Measurements from ENCODE around the gene ABCC3.

Gene ABCC3

GRCh38 chr17:50649042-50649908, 14.6 kb downstream of the ABCC3 start:
- WGBS, 2 experiments (ENCODE audit: insufficient coverage in 2 of 2), result 98 to 100% methylated on average over 3 of the region's 7 CpGs
- no peaks in the 10 kb centered on the region for H3K9me3 ChIP-seq (ENCODE audit: control insufficient read depth, low read length)
- no peaks in the 10 kb centered on the region for H3K36me3 ChIP-seq (ENCODE audit: control insufficient read depth, insufficient read depth, low read length)
- H3K4me3 ChIP-seq (ENCODE audit: extremely low read depth, insufficient read depth, low read length, poor library complexity, severe bottlenecking), result no peak overlapping the region
- H3K4me1 ChIP-seq (ENCODE audit: control insufficient read depth, insufficient read depth, low read length, poor library complexity, severe bottlenecking), result no peaks in the 10 kb centered on the region
- no peak overlapping the region for H3K27ac ChIP-seq (ENCODE audit: low read depth, low read length, severe bottlenecking)

- WGBS, 2 experiments (ENCODE audit: insufficient coverage in 2 of 2), result no CpG with 5 or more reads among the region's 2 CpGs
- Histone ChIP-seq H3K9me3 (ENCODE audit: control insufficient read depth, low read length) (no peaks in the 10 kb centered on the region), H3K27ac (ENCODE audit: low read depth, low read length, severe bottlenecking) (no peak overlapping the region), H3K4me3 (ENCODE audit: extremely low read depth, insufficient read depth, low read length, poor library complexity, severe bottlenecking) (no peak overlapping the region), H3K36me3 (ENCODE audit: control insufficient read depth, insufficient read depth, low read length) (no peaks in the 10 kb centered on the region), H3K4me1 (ENCODE audit: control insufficient read depth, insufficient read depth, low read length, poor library complexity, severe bottlenecking) (no peaks in the 10 kb centered on the region)
Measured at GRCh38 chr17:50651661-50652060, 17.0 kb downstream of the ABCC3 start.

GRCh38 chr17:50653738-50654137, 19.1 kb downstream of the ABCC3 start:
- H3K4me3 ChIP-seq (ENCODE audit: extremely low read depth, insufficient read depth, low read length, poor library complexity, severe bottlenecking), result no peak overlapping the region
- H3K36me3 ChIP-seq (ENCODE audit: control insufficient read depth, insufficient read depth, low read length), result no peaks in the 10 kb centered on the region
- H3K27ac ChIP-seq (ENCODE audit: low read depth, low read length, severe bottlenecking), result no peak overlapping the region
- H3K4me1 ChIP-seq (ENCODE audit: control insufficient read depth, insufficient read depth, low read length, poor library complexity, severe bottlenecking), result no peaks in the 10 kb centered on the region
- WGBS, 2 experiments (ENCODE audit: insufficient coverage in 2 of 2), result 79 to 90% methylated on average over 2 of the region's 3 CpGs
- no peaks in the 10 kb centered on the region for H3K9me3 ChIP-seq (ENCODE audit: control insufficient read depth, low read length)

DNA sequence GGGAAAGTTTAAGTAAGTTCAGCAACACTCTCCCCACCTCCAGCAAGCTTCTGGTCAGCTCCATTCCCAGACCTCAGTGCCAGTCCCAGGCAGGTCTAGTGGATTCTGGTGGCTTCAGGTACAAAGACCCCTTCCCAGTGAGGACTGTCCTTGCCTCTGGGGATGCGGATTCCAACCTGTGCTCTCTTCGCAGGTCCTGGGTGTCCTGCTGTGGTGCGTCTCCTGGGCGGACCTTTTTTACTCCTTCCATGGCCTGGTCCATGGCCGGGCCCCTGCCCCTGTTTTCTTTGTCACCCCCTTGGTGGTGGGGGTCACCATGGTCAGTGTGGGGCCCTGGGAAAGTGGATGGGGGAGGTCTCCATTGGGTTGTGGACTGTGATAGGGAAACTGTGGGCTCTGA, 21.8 kb downstream of the ABCC3 start:
- WGBS, 2 experiments (ENCODE audit: insufficient coverage in 2 of 2), result 92 to 97% methylated on average over 3 to 5 of the region's 5 CpGs
- no peaks in the 10 kb centered on the region for H3K36me3 ChIP-seq (ENCODE audit: control insufficient read depth, insufficient read depth, low read length)
- no peak overlapping the region for H3K4me3 ChIP-seq (ENCODE audit: extremely low read depth, insufficient read depth, low read length, poor library complexity, severe bottlenecking)
- H3K9me3 ChIP-seq (ENCODE audit: control insufficient read depth, low read length), result no peaks in the 10 kb centered on the region
- no peak overlapping the region for H3K27ac ChIP-seq (ENCODE audit: low read depth, low read length, severe bottlenecking)
- peaks cover 17% of the 10 kb centered on the region for H3K4me1 ChIP-seq (ENCODE audit: control insufficient read depth, insufficient read depth, low read length, poor library complexity, severe bottlenecking)

GRCh38 chr17:50657054-50657453, 22.4 kb downstream of the ABCC3 start:
- peaks cover 23% of the 10 kb centered on the region for H3K4me1 ChIP-seq (ENCODE audit: control insufficient read depth, insufficient read depth, low read length, poor library complexity, severe bottlenecking)
- H3K36me3 ChIP-seq (ENCODE audit: control insufficient read depth, insufficient read depth, low read length), result no peaks in the 10 kb centered on the region
- 86% methylated on average over 3 of the region's 7 CpGs; no CpG with 5 or more reads in 1 of the 2 experiments for WGBS, 2 experiments (ENCODE audit: insufficient coverage in 2 of 2)
- no peaks in the 10 kb centered on the region for H3K9me3 ChIP-seq (ENCODE audit: control insufficient read depth, low read length)
- no peak overlapping the region for H3K4me3 ChIP-seq (ENCODE audit: extremely low read depth, insufficient read depth, low read length, poor library complexity, severe bottlenecking)
- no peak overlapping the region for H3K27ac ChIP-seq (ENCODE audit: low read depth, low read length, severe bottlenecking)

GRCh38 chr17:50657627-50658026, 22.9 kb downstream of the ABCC3 start:
- no peaks in the 10 kb centered on the region for H3K36me3 ChIP-seq (ENCODE audit: control insufficient read depth, insufficient read depth, low read length)
- no peak overlapping the region for H3K4me3 ChIP-seq (ENCODE audit: extremely low read depth, insufficient read depth, low read length, poor library complexity, severe bottlenecking)
- H3K9me3 ChIP-seq (ENCODE audit: control insufficient read depth, low read length), result no peaks in the 10 kb centered on the region
- 87 to 93% methylated on average over 5 to 6 of the region's 7 CpGs for WGBS, 2 experiments (ENCODE audit: insufficient coverage in 2 of 2)
- no peak overlapping the region for H3K27ac ChIP-seq (ENCODE audit: low read depth, low read length, severe bottlenecking)
- H3K4me1 ChIP-seq (ENCODE audit: control insufficient read depth, insufficient read depth, low read length, poor library complexity, severe bottlenecking), result peaks cover 27% of the 10 kb centered on the region

DNA sequence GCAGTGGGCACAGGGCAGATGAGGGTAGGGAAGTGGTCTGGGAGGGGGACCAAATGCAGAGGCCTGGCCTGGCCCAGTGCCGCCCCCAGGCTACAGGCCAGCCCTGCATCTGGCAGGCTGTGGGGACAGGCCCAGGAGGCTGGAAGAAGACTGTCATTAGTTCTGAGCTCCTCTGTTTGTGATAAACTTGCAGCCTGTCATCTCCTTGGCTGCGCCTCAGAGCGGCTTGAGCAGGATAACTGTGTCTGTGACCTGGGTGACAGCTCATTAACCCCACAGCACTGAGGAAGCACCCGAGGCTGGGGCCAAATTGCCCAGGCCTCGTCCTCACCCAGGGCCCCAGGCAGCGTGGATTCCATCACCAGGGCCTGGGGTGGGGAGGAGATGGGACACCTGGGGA, 23.9 kb downstream of the ABCC3 start:
- Histone ChIP-seq H3K27ac (ENCODE audit: low read depth, low read length, severe bottlenecking) (no peak overlapping the region), H3K36me3 (ENCODE audit: control insufficient read depth, insufficient read depth, low read length) (no peaks in the 10 kb centered on the region), H3K9me3 (ENCODE audit: control insufficient read depth, low read length) (no peaks in the 10 kb centered on the region), H3K4me1 (ENCODE audit: control insufficient read depth, insufficient read depth, low read length, poor library complexity, severe bottlenecking) (peaks cover 27% of the 10 kb centered on the region), H3K4me3 (ENCODE audit: extremely low read depth, insufficient read depth, low read length, poor library complexity, severe bottlenecking) (no peak overlapping the region)
- WGBS, 2 experiments (ENCODE audit: insufficient coverage in 2 of 2), result 82 to 94% methylated on average over 2 to 6 of the region's 6 CpGs

DNA sequence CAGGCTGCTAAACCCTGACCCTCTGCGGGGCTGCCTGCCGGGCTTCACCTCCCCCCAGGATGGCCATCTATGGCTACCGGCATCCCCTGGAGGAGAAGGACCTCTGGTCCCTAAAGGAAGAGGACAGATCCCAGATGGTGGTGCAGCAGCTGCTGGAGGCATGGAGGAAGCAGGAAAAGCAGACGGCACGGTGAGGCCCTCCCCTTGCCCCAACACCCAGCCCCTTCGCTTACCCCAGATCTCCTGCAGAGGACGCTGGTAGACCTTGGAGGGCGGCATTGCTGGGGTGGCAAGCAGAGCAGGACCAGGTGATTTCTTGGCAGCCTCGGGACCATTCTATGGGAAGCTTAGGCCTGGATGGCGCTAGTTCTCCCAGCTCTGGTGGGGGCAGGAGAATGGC, 24.5 kb downstream of the ABCC3 start:
- no peaks in the 10 kb centered on the region for H3K9me3 ChIP-seq (ENCODE audit: control insufficient read depth, low read length)
- WGBS, 2 experiments (ENCODE audit: insufficient coverage in 2 of 2), result 90 to 98% methylated on average over 8 of the region's 10 CpGs

GRCh38 chr17:50660042-50660886, 25.6 kb downstream of the ABCC3 start:
- H3K4me1 ChIP-seq (ENCODE audit: control insufficient read depth, insufficient read depth, low read length, poor library complexity, severe bottlenecking), result peaks cover 27% of the 10 kb centered on the region
- WGBS, 2 experiments (ENCODE audit: insufficient coverage in 2 of 2), result 90 to 95% methylated on average over 4 to 8 of the region's 11 CpGs
- no peak overlapping the region for H3K27ac ChIP-seq (ENCODE audit: low read depth, low read length, severe bottlenecking)
- H3K4me3 ChIP-seq (ENCODE audit: extremely low read depth, insufficient read depth, low read length, poor library complexity, severe bottlenecking), result no peak overlapping the region
- H3K9me3 ChIP-seq (ENCODE audit: control insufficient read depth, low read length), result no peaks in the 10 kb centered on the region
- no peaks in the 10 kb centered on the region for H3K36me3 ChIP-seq (ENCODE audit: control insufficient read depth, insufficient read depth, low read length)

More for the DNA sequence above, 24.5 kb downstream of the ABCC3 start:
- Histone ChIP-seq H3K27ac (ENCODE audit: low read depth, low read length, severe bottlenecking) (no peak overlapping the region), H3K36me3 (ENCODE audit: control insufficient read depth, insufficient read depth, low read length) (no peaks in the 10 kb centered on the region), H3K4me3 (ENCODE audit: extremely low read depth, insufficient read depth, low read length, poor library complexity, severe bottlenecking) (no peak overlapping the region), H3K4me1 (ENCODE audit: control insufficient read depth, insufficient read depth, low read length, poor library complexity, severe bottlenecking) (peaks cover 27% of the 10 kb centered on the region)

DNA sequence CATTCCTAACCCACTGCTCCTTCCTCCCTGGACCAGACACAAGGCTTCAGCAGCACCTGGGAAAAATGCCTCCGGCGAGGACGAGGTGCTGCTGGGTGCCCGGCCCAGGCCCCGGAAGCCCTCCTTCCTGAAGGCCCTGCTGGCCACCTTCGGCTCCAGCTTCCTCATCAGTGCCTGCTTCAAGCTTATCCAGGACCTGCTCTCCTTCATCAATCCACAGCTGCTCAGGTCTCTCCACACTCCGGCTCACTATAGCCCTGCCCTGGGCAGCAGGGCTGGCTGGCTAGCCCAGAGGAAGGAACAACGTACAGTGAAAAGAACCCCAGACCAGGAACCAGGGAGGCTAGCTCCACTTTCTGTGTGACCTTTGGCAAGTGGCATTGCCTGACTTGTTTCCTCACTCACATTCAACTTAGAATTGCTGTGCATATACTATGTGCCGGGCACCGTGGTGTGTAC, 26.2 kb downstream of the ABCC3 start:
- 87 to 92% methylated on average over 6 to 10 of the region's 10 CpGs for WGBS, 2 experiments (ENCODE audit: insufficient coverage in 2 of 2)
- H3K4me3 ChIP-seq (ENCODE audit: extremely low read depth, insufficient read depth, low read length, poor library complexity, severe bottlenecking), result no peak overlapping the region
- H3K27ac ChIP-seq (ENCODE audit: low read depth, low read length, severe bottlenecking), result no peak overlapping the region
- peaks cover 27% of the 10 kb centered on the region for H3K4me1 ChIP-seq (ENCODE audit: control insufficient read depth, insufficient read depth, low read length, poor library complexity, severe bottlenecking)
- H3K9me3 ChIP-seq (ENCODE audit: control insufficient read depth, low read length), result no peaks in the 10 kb centered on the region
- no peaks in the 10 kb centered on the region for H3K36me3 ChIP-seq (ENCODE audit: control insufficient read depth, insufficient read depth, low read length)

All from mesodermal cell (in vitro differentiated cells).